HG02759 (cell line): ENCODE results near the gene RIMKLA.
A peak's percentile ranks its signal among the peaks of the same experiment; 100 is the strongest.

Experiments used
- ATAC-seq: cut with Tn5 transposase; IDR thresholded peaks from one replicate; pipeline ENCODE4 v1.9.1; 2021; ENCODE audit warnings: mild to moderate bottlenecking, moderate library complexity; ENCODE audit not compliant: unreplicated experiment

RIMKLA gene, protein sequence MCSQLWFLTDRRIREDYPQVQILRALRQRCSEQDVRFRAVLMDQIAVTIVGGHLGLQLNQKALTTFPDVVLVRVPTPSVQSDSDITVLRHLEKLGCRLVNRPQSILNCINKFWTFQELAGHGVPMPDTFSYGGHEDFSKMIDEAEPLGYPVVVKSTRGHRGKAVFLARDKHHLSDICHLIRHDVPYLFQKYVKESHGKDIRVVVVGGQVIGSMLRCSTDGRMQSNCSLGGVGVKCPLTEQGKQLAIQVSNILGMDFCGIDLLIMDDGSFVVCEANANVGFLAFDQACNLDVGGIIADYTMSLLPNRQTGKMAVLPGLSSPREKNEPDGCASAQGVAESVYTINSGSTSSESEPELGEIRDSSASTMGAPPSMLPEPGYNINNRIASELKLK

GRCh38 chr1:42380586-42381279 lies at the start of gene RIMKLA:
TSS of gene RIMKLA (plus strand) at chr1:42380792. CDS start at chr1:42380935, 143 bp downstream.
- peak; percentile 96 for ATAC-seq

DNA sequence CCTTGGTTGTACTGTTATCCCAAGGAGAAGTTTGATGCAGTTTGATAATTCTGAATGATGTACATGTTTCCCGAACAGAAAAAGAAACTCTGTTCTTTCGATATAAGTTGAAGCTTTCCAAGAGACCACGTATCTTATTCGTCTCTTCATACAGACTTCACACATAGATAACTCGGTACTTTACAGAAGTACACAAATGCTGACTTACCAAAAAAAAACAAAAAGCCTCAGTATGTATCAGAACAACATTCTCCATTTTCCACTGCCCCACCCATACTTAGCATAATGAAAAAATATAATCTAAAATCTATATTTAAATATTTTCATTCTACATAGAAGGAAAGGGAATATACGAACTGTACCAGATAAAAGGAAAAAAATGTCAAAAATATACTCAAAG lies 47.7 kb upstream of the RIMKLA start:
- no peak for ATAC-seq

GRCh38 chr1:42333662-42334239 lies 46.8 kb upstream of the RIMKLA start:
- no peak for ATAC-seq

GRCh38 chr1:42334240-42335049 lies 46.1 kb upstream of the RIMKLA start:
- peak; percentile 65 for ATAC-seq

- ATAC-seq: peak; percentile 86
These were observed 45.4 kb upstream of the RIMKLA start, which contains the start of gene FOXJ3 for GRCh38 chr1:42335050-42335808. TSS of gene FOXJ3 (minus strand) at chr1:42335235. CDS start at chr1:42311093, 24,142 bp downstream.

- no peak for ATAC-seq
These were observed 44.6 kb upstream of the RIMKLA start for GRCh38 chr1:42335809-42336518.

- ATAC-seq: no peak
These were observed 43.6 kb upstream of the RIMKLA start for GRCh38 chr1:42336978-42337377.

DNA sequence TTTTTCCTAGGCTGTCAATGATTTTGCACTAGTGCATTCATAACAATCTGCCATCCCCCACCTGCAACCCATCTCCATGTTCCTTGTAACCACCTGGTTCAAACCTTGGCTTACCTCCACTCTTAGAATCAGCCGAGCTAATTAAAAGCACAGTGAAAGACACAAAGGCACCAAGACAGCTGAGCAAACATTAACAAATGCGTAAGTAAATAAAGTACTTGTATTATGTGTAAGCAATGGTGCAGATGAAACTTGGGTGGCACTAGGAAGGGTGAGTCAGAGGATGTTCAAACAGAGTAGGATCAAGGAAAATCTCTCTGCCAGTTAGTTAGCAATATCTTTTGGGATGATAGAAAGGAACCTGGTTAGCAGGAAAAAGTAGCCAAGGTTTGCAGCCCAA lies 40.5 kb upstream of the RIMKLA start:
- no peak for ATAC-seq

DNA sequence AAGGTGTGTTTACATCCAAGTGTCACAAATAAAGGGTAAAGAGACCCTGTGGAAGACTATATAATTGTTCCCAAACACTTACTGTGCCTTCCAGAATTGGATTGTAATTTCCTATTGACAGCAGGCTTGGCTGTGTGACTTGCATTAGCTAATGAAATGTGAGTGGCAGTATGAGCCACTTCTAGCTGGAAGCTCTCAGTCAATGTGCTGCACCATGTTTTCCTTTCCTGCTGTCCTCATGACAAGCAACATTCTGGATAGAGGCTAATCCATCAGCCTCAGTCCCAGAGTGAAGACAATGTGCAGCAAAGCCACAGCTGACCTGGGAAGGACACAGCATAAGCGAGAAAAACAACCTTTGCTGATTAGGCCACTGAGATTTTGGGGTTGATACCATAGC lies 39.7 kb upstream of the RIMKLA start:
- no peak for ATAC-seq

GRCh38 chr1:42343049-42343448 lies 37.5 kb upstream of the RIMKLA start:
- ATAC-seq: no peak

DNA sequence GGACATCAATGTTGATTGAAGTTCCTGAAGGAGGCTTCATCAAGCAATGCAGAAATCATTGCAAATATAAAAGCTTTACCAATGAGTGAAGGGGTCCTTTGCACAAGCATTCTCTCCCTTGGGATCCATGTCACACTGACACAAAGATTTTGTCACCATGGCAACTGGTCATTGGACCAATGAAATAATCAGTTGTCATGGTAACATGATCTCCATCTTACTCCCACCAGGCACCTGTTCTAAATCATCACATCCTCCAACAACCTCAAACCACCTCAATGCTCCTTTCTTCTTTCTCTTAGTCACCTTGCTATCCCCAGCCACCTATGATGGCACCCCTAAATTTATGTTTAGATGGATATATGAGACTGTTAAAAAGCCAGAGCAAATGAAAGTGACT lies 32.1 kb upstream of the RIMKLA start:
- no peak for ATAC-seq

DNA sequence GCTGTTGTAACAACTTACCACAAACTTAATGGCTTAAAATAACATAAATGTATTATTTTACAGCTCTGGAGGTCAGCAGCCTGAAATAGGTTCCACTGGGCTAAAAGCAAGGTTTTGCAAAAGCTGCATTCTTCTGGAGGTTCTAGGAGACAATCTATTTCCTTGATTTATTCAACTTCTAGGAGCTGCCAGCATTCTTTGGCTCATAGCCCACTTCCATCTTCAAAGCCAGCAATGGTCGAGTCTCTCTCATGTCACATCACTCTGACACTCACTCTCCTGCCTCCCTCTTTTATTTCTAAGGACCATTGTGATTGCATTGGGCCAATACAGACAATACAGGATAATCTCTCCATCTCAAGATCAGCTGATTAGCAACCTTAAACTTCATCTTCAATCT lies 30.5 kb upstream of the RIMKLA start:
- no peak for ATAC-seq

GRCh38 chr1:42358791-42359190 lies 21.8 kb upstream of the RIMKLA start:
- ATAC-seq: no peak

DNA sequence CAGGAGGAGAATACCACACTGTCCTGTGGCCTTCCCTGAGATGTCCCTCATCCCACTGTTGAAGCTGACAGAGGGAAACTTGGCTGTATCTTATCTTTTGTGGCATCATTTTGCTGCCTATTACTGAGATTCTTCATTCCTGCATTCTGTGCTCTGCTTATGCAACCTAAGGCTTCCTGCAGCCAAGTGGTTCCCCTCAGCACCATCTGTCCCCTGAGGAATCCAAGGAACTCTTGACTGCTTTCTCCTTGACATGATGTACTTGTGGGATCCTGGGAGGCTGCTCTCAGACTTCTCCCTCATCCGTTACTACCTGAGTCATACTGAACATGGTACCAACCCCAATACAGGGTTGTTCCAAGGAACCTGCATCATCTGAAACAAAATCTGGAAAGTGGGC lies 21.1 kb upstream of the RIMKLA start:
- ATAC-seq: no peak

DNA sequence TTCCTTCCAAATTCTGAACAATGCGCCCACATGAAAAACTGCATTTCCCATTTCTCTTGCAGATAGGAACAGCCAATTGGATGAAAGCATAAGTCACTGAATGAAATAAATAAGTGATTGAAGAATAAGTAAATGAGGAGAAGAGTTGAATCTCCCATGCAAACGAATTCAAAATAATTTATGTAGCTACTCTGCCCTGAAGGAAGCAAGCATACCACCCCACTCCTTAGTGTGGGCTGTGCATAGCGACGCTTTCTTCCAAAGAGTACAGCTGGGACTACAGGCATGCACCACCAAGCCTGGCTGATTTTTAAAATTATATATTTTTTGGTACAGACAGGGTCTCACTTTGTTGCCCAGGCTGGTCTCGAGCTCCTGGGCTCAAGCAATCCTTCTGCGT lies 16.5 kb upstream of the RIMKLA start:
- ATAC-seq: no peak

DNA sequence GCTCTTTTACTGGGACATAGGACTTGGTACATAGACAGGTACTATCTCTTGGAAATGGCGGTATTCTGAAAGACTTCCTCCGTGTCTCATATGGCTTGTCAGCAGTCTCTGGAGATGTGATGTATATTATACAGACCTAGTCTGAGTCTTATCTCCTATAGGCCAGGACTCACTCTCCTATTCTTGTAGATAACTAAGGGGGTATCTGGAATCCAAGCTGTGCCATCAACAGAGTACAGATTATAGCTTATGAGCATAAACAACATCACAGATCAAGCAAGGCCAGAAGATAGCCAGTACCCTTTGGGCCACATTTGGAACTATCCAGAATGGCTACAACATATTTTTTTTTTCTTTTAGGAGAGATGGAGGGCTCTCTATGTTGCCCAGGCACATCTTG lies 16.1 kb upstream of the RIMKLA start:
- no peak for ATAC-seq

DNA sequence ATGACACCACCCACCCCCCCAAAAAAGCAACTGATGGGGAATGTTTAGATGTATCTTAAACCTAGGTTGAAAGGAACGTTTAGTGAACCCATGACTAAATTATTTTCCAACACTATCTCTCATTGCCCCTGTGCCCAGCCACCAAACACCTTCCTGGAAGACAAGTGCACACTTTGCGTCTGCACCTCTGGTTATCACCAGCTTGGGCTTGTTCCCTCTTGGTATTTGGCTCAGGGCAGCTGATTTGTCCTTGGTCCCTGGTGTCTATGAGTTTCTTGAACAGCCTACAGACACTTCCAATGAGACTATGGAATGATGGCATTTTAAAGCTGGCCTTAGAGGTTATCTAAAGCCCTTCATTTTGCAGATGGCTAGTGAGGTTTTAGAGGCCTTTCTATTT lies 15.5 kb upstream of the RIMKLA start:
- no peak for ATAC-seq

GRCh38 chr1:42368096-42368795 lies 12.3 kb upstream of the RIMKLA start:
- ATAC-seq: no peak

- no peak for ATAC-seq
These were observed 11.1 kb upstream of the RIMKLA start for GRCh38 chr1:42369471-42369870.
